Measurements from ENCODE around the gene CRISPLD2.
"Not testable (repeated sequence)": the region's sequence is repeated elsewhere in the genome, so short reads cannot be mapped to it uniquely, and the experiment has no call there.

Gene CRISPLD2

GRCh38 chr16:84937196-84938005 lies 117.6 kb downstream of the CRISPLD2 start:
- DNase-seq, result no peak

DNA sequence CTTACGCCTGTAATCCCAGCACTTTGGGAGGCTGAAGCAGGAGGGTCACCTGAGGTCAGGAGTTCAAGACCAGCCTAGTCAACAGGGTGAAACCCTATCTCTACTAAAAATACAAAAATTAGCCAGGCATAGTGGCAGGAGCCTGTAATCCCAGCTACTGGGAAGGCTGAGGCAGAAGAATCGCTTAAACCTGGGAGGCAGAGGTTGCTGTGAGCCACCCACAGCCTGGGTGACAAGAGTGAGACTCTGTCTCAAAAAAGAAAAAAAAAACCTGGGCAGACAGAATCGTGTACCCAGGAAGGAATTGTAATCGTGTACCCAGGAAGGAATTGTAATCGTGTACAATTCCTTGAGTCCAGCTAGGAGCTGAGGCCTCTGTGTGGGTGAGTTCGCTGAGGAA lies 118.8 kb downstream of the CRISPLD2 start:
- DNase-seq, result not testable (repeated sequence)

GRCh38 chr16:84940670-84941551 lies 121.1 kb downstream of the CRISPLD2 start:
- no peak for DNase-seq

GRCh38 chr16:84941921-84942320 lies 122.1 kb downstream of the CRISPLD2 start:
- DNase-seq, result no peak

DNA sequence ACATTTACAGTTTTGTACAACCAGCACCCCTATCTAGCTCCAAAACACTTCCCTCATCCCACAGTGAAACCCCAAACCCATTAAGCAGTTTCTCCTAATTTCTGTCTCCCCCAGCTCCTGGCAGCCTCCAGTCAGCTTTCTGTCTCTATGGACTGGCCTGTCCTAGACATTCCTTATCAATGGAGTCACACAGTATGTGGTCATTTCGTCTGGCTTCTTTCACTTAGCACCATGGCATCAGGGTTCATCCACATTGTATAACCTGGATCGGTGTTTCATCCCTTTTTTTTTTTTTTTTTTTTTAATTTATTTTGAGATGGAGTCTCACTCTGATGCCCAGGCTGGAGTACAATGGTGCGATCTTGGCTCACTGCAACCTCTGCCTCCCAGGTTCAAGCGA lies 123.0 kb downstream of the CRISPLD2 start:
- no peak for DNase-seq

GRCh38 chr16:84943620-84944019 lies 123.8 kb downstream of the CRISPLD2 start:
- no peak for DNase-seq

GRCh38 chr16:84947022-84947421 lies 127.2 kb downstream of the CRISPLD2 start:
- no peak for DNase-seq

DNA sequence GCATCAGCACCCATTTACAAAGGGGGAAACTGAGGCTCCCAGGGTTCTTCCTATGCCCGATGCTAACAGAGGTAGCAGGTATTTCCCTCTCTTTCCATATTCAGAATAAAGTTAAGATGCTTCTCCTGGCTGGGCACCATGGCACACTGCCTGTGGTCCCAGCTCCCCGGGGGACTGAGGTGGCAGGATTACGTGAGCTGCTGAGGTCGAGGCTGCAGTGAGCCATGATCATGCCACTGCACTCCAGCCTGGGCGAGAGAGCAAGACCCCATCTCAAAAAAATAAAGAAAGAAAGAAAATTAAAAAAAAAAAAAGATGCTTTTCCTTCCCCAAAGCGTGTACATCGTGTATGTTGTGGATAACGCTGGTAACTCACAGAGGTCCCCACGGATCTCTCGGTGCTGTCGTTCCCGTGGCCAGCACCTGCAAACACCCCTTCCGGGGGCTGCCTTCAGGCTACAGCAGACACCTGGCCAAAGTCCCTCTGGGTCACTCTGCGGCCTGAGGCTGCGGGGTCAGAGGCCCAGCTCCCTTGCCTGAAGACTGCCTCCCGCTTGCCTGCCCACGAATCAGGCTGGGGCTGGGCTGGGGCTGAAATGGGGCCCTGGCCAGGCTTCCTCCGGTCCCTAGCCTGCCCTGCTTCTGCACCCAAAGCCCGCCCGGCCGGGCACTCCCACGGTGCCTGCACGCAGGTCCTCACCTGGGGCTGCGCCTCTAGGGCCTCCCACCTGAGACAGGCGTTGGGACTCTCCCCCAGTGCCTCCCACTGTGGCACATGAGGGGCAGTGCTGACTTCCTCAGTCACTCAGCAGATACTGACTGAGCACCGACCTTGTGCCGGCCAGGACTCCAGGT lies 128.4 kb downstream of the CRISPLD2 start:
- no peak for DNase-seq

GRCh38 chr16:84948851-84949610 lies 129.2 kb downstream of the CRISPLD2 start:
- DNase-seq, result no peak

- peak; percentile 3 for DNase-seq
Observed at GRCh38 chr16:84949772-84950436, 130.1 kb downstream of the CRISPLD2 start.

GRCh38 chr16:84950906-84951305 lies 131.1 kb downstream of the CRISPLD2 start:
- DNase-seq, result peak; percentile 10

- peak; percentile 67 for DNase-seq
Observed at GRCh38 chr16:84952335-84953189, 132.8 kb downstream of the CRISPLD2 start.

- no peak for DNase-seq
Observed at GRCh38 chr16:84953190-84953746, 133.5 kb downstream of the CRISPLD2 start.

GRCh38 chr16:84955427-84955826 lies 135.6 kb downstream of the CRISPLD2 start:
- peak; percentile 22 for DNase-seq

GRCh38 chr16:84957192-84957591 lies 137.4 kb downstream of the CRISPLD2 start:
- DNase-seq, result no peak

DNA sequence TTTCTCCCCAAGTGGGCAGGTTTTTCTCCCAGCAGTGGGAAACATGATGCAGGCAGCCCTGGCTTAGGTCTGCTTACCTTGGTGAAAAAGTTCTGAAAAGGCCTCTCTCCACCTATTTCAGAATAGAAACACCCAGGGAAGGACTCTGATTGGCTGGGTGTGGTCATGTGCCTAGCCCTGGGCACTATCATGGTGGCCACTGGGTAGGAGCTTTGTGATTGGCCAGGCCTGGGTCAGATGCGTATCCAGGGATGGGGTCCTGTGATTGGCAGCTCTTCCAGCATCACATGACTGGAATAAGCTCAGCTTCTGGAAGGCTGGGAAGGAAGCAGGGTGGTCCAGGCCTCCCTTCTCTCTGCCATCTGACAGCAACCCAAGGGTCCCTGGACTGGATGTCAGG lies 138.0 kb downstream of the CRISPLD2 start:
- no peak for DNase-seq
